MM.1S (cell line): Measurements from ENCODE around the gene ASPSCR1.
A peak's percentile ranks its signal among the peaks of the same experiment; 100 is the strongest.

Source experiments
- DNase-seq: peaks from one replicate; pipeline ENCODE4 v3.0.0-alpha.2; 2015
- H2AFZ ChIP-seq: fragments of 300-600 bp; sonication (generic); 2 replicates; pipeline ENCODE4 v1.6.0; 2016; ENCODE audit warnings: antibody characterized with exemption, low read length
- H3F3A ChIP-seq: fragments of 300-600 bp; sonication (generic); 2 replicates; pipeline ENCODE4 v1.6.1; 2016; ENCODE audit warnings: mild to moderate bottlenecking, antibody characterized with exemption, low read length, moderate library complexity, mixed read lengths; ENCODE audit not compliant: insufficient read depth
- H3K27ac ChIP-seq: fragments of 300-600 bp; sonication (generic); 2 replicates; pipeline ENCODE4 v1.5.1; 2016; ENCODE audit warnings: mild to moderate bottlenecking, low read length
- H3K27me3 ChIP-seq: fragments of 300-600 bp; sonication (generic); replicated peaks from 2 replicates; pipeline ENCODE4 v1.6.0; 2016; ENCODE audit warnings: low read length; ENCODE audit not compliant: insufficient read depth
- H3K36me3 ChIP-seq: fragments of 300-600 bp; sonication (generic); replicated peaks from 2 replicates; pipeline ENCODE4 v1.6.1; 2016; ENCODE audit warnings: mild to moderate bottlenecking, low read length, mixed read lengths; ENCODE audit not compliant: insufficient read depth
- H3K4me1 ChIP-seq: fragments of 300-600 bp; sonication (generic); 2 replicates; pipeline ENCODE4 v1.6.1; 2016; ENCODE audit warnings: low read length, mixed read lengths
- H3K4me2 ChIP-seq: fragments of 300-600 bp; sonication (generic); 2 replicates; pipeline ENCODE4 v1.6.0; 2016; ENCODE audit warnings: low read depth, low read length
- H3K4me3 ChIP-seq: fragments of 300-600 bp; sonication (generic); 2 replicates; pipeline ENCODE4 v1.5.1; 2016; ENCODE audit warnings: low read length, mixed read lengths
- H3K79me2 ChIP-seq: fragments of 300-600 bp; sonication (generic); 2 replicates; pipeline ENCODE4 v1.6.1; 2016; ENCODE audit warnings: mixed run types, low read length, mixed read lengths
- H3K9ac ChIP-seq: fragments of 300-600 bp; sonication (generic); 2 replicates; pipeline ENCODE4 v1.6.1; 2016; ENCODE audit warnings: low read length, mixed read lengths
- H3K9me2 ChIP-seq: fragments of 300-600 bp; sonication (generic); replicated peaks from 2 replicates; pipeline ENCODE4 v1.6.1; 2016; ENCODE audit warnings: mild to moderate bottlenecking, low read length, mixed read lengths; ENCODE audit not compliant: insufficient read depth
- H3K9me3 ChIP-seq: fragments of 300-600 bp; sonication (generic); replicated peaks from 2 replicates; pipeline ENCODE4 v1.6.1; 2016; ENCODE audit warnings: mild to moderate bottlenecking, low read length, mixed read lengths; ENCODE audit not compliant: insufficient read depth
- H4K20me1 ChIP-seq: fragments of 300-600 bp; sonication (generic); 2 replicates; pipeline ENCODE4 v1.6.1; 2016; ENCODE audit warnings: mild to moderate bottlenecking, low read length, moderate library complexity, mixed read lengths; ENCODE audit not compliant: insufficient read depth
- CTCF ChIP-seq: fragments of 300-600 bp; sonication (generic); IDR thresholded peaks from 2 replicates; pipeline ENCODE4 v1.5.1; 2016; ENCODE audit warnings: antibody characterized with exemption, low read length, mixed read lengths
- EZH2 ChIP-seq: fragments of 300-600 bp; sonication (generic); optimal IDR thresholded peaks from 2 replicates; pipeline ENCODE3; 2017; ENCODE audit warnings: low read depth, mild to moderate bottlenecking, antibody characterized with exemption, low read length, mixed read lengths
- EZH2phosphoT487 ChIP-seq: fragments of 300-600 bp; sonication (generic); IDR thresholded peaks from 2 replicates; pipeline ENCODE4 v1.6.1; 2018; ENCODE audit warnings: antibody characterized with exemption, low read length

Gene ASPSCR1

GRCh38 chr17:81977211-81977808 lies at the start of gene ASPSCR1:
Gene ASPSCR1, plus strand, starts transcription at chr17:81977629. Its CDS starts 18 bp downstream, at chr17:81977647.
- peaks cover 13% of the 10 kb centered on the region for H3K4me1 ChIP-seq
- H3K27me3 ChIP-seq: peaks cover 12% of the 10 kb centered on the region
- no peaks in the 10 kb centered on the region for H3K9me3 ChIP-seq
- TF ChIP-seq EZH2 (no peak), CTCF (no peak), EZH2phosphoT487 (no peak)
- H3K27ac ChIP-seq: peak within 1 kb of the TSS; percentile 38; the same call in 1 of the 2 replicates
- H3K79me2 ChIP-seq: peaks cover 9% of the 10 kb centered on the region; the same call in 1 of the 2 replicates
- H3K4me3 ChIP-seq: peak within 1 kb of the TSS; percentile 87
- peak within 1 kb of the TSS; percentile 73 for H3K9ac ChIP-seq
- peak; percentile 88 for DNase-seq
- peak within 1 kb of the TSS; percentile 71 for H2AFZ ChIP-seq
- H3K36me3 ChIP-seq: no peaks in the 10 kb centered on the region
- H3K4me2 ChIP-seq: peak within 1 kb of the TSS; percentile 89
- H4K20me1 ChIP-seq: no peaks in the 10 kb centered on the region
- peaks cover 11% of the 10 kb centered on the region; the same call in 1 of the 2 replicates for H3F3A ChIP-seq
- no peaks in the 10 kb centered on the region for H3K9me2 ChIP-seq

- H3K79me2 ChIP-seq: peaks cover 49% of the 10 kb centered on the region
- no peaks in the 10 kb centered on the region for H3K9me2 ChIP-seq
- no peaks in the 10 kb centered on the region for H3K9me3 ChIP-seq
- H2AFZ ChIP-seq: peak within 1 kb of the TSS; percentile 74
- H3K9ac ChIP-seq: peak within 1 kb of the TSS; percentile 74
- 0 out of 2 replicates have a peak, but pooled peaks cover 3% of the 10 kb centered on the region for H4K20me1 ChIP-seq
- H3K36me3 ChIP-seq: no peaks in the 10 kb centered on the region
- H3F3A ChIP-seq: peaks cover 23% of the 10 kb centered on the region
- H3K4me1 ChIP-seq: peaks cover 21% of the 10 kb centered on the region
- peak within 1 kb of the TSS; percentile 99 for H3K4me2 ChIP-seq
- H3K27me3 ChIP-seq: no peaks in the 10 kb centered on the region
- TF ChIP-seq CTCF: peak; percentile 51
- TF ChIP-seq EZH2: no peak
- no peak for TF ChIP-seq EZH2phosphoT487
- H3K4me3 ChIP-seq: peak within 1 kb of the TSS; percentile 85
- peak within 1 kb of the TSS; percentile 56 for H3K27ac ChIP-seq
- peak; percentile 94 for DNase-seq
Observed at GRCh38 chr17:81927653-81928543, 49.5 kb upstream of the ASPSCR1 start, which contains the start of gene MAFG. Gene MAFG, minus strand, starts transcription at chr17:81927735. Its CDS starts 4,550 bp downstream, at chr17:81923185.

DNA sequence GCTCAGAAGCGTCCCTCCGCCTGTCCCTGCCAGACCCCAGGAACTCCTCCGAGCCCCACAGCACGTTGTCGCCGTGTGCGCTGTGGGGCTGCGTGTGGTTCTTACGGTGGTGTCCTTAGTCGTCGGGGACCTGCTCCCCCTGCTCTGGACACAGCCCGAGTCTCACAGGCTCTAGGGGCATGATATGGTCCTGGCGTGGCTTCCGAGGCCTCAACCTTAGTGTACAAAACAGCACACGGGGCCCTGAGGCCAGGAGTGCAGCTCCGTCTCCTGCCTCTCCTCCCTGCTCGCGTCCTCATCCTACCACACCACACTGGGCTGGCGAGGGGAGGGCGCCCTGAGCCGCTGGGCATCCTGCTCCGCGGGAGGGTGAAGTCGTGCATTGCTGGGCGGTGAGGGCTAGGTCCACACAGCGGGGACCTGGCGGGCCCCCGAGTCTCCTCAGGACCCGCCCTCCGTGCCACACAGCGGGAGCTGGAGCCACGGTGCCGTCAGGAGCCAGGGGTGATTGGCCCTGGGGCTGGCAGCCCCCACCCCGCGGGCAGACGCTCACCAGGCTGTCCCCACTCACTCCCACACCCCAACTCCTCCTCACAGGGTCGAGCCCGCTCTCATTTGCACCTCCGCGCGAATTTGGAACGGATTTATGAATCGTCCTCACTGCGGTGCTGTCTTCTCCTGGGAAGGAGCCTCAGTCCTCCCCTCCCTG lies 48.7 kb upstream of the ASPSCR1 start:
- TF ChIP-seq EZH2: no peak
- no peak for TF ChIP-seq EZH2phosphoT487
- no peak for TF ChIP-seq CTCF

More for the DNA sequence above, 48.7 kb upstream of the ASPSCR1 start:
- Histone ChIP-seq H3F3A (peaks cover 23% of the 10 kb centered on the region), H3K4me1 (peaks cover 21% of the 10 kb centered on the region), H3K9ac (peak overlapping the region; percentile 62; the same call in 1 of the 2 replicates), H3K4me2 (peak overlapping the region; percentile 99), H4K20me1 (0 out of 2 replicates have a peak, but pooled peaks cover 3% of the 10 kb centered on the region), H3K27ac (no peak overlapping the region), H3K9me3 (no peaks in the 10 kb centered on the region), H3K4me3 (peak overlapping the region; percentile 85), H2AFZ (peak overlapping the region; percentile 74), H3K9me2 (no peaks in the 10 kb centered on the region), H3K27me3 (no peaks in the 10 kb centered on the region), H3K79me2 (peaks cover 41% of the 10 kb centered on the region), H3K36me3 (no peaks in the 10 kb centered on the region)
- no peak for DNase-seq
